AG09309 (cell line): ENCODE data around the gene COP1.
A peak's percentile ranks its signal among the peaks of the same experiment; 100 is the strongest.

Source experiments
- DNase-seq: peaks from one replicate; pipeline ENCODE4 v3.0.0-alpha.2; 2010; ENCODE audit warnings: low read depth
- H3K4me3 ChIP-seq: 2 replicates; pipeline ENCODE4 v1.5.1; 2011; ENCODE audit warnings: mild to moderate bottlenecking, low read depth, low read length, moderate library complexity; ENCODE audit not compliant: control insufficient read depth
- TF ChIP-seq, protein P1 (sequence below): IDR thresholded peaks from 2 replicates; pipeline ENCODE4 v1.5.1; 2011; ENCODE audit warnings: mild to moderate bottlenecking, low read depth, low read length, inconsistent platforms; ENCODE audit not compliant: insufficient read depth, control insufficient read depth; ENCODE audit errors: missing control alignments

The COP1 gene

GRCh38 chr1:175969231-175969630, 237.9 kb downstream of the COP1 start:
- TF ChIP-seq, protein P1, sequence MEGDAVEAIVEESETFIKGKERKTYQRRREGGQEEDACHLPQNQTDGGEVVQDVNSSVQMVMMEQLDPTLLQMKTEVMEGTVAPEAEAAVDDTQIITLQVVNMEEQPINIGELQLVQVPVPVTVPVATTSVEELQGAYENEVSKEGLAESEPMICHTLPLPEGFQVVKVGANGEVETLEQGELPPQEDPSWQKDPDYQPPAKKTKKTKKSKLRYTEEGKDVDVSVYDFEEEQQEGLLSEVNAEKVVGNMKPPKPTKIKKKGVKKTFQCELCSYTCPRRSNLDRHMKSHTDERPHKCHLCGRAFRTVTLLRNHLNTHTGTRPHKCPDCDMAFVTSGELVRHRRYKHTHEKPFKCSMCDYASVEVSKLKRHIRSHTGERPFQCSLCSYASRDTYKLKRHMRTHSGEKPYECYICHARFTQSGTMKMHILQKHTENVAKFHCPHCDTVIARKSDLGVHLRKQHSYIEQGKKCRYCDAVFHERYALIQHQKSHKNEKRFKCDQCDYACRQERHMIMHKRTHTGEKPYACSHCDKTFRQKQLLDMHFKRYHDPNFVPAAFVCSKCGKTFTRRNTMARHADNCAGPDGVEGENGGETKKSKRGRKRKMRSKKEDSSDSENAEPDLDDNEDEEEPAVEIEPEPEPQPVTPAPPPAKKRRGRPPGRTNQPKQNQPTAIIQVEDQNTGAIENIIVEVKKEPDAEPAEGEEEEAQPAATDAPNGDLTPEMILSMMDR = no peak
- no peak overlapping the region for H3K4me3 ChIP-seq
- no peak for DNase-seq

DNA sequence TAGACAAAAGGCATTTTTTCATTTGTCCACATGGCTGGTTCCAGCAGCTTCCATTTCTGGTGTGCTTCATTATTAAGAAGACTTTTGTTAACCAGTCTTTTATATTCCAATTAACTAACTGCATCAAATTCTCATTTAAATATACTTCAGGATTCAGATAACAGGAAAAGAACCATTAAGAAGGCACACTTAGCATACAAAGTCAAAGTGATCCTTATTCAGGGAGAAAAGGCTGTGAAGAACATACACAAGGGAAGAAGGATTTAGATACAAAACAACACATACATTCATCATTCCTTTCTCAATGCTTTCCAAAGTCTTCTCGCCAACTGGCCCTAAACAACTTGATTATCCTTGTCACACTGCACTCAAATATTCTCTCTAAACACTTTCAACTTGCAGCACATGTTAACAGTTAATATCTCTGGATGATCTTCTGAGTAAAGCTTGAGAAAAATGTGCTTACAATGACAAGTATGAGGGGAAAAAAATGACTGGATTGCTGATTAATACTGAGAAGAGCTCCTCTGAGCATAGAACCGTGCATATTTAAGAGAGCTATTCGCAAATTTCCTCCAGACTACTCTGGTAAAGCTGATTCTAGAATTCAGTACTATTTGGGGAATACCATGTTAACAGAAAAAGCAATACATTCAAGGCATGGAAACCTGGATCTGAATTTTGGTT, 238.5 kb downstream of the COP1 start:
- TF ChIP-seq, protein P1 = no peak
- DNase-seq = peak; percentile 16
- no peak overlapping the region for H3K4me3 ChIP-seq

DNA sequence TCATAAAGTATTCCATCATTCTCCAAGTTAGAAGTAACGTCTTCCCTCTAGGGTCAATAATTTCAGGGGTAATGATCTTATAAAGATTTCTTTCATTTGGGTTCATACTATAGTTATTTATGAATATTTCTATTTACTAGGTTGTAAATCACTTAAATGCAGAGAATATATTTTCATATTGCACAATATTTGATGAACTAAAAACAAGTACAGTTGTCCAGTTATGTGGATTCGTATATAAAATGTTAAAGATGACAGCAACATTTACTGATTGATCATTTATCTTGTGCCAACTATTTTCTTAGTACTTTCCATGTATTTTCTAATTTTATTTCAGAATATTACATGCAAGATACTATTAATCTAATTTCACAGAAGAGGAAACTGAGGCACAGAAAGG, 243.3 kb downstream of the COP1 start:
- no peak for DNase-seq
- TF ChIP-seq, protein P1 = no peak
- H3K4me3 ChIP-seq = no peak overlapping the region

- DNase-seq = no peak
- H3K4me3 ChIP-seq = no peak overlapping the region
- TF ChIP-seq, protein P1 = no peak
Observed at GRCh38 chr1:175960169-175960568, 246.9 kb downstream of the COP1 start.

DNA sequence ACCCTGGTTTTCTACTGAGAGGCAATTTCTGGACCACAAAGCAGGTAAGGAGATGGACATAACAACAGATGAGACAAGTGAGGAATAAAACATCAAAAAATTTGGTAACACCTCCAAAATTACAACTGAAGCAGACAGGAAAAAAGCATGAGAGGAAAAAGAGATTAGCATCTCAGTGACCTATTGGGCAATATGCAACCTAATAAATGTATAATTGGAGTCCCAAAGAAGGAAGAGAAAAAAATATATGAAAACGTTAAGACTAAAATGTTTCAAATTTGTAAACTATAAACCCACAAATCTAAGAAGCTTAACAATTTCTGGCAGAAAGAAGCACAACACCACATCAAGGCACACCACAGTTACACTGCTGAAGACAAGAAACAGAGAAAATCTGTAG, 255.5 kb downstream of the COP1 start:
- TF ChIP-seq, protein P1 = no peak
- H3K4me3 ChIP-seq = no peak overlapping the region
- DNase-seq = no peak

DNA sequence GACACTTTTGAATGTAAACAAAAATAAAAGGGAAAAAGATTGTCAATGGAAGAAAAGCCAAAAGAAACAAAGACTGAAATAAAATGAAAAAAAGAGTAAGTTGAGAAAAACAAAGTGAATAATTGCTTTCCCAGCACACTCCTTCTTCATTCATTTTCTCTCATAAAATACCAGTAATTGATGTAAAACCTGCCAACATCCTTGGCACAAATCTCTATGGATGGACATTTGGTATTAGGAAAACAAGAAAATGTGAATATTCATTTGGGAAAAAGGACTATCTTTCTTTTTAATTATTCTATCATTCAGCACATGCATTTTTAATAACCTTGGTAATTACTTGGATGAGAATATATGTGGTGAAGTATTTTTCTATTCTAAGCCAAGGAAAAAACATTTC, 259.3 kb downstream of the COP1 start:
- TF ChIP-seq, protein P1 = no peak
- H3K4me3 ChIP-seq = no peak overlapping the region
- no peak for DNase-seq

GRCh38 chr1:175944591-175944990, 262.5 kb downstream of the COP1 start:
- TF ChIP-seq, protein P1 = no peak
- no peak for DNase-seq
- no peak overlapping the region for H3K4me3 ChIP-seq
